ENCODE results near the gene SPINK14.

GRCh38 chr5:148186248-148187003, 18.1 kb downstream of the SPINK14 start:
- TF ChIP-seq CTCF (conservative IDR thresholded peaks at IDR 0.05; ENCODE audit: low read length) (no peak), EZH2phosphoT487 (IDR thresholded peaks at IDR 0.05; ENCODE audit: borderline replicate concordance, low read depth, low read length) (no peak)
